ENCODE results near the gene SLC39A5. TPM values are rescaled to one million over a fixed set of nuclear protein-coding genes. Genes with fewer than 3 reads are reported as not detected.

The SLC39A5 gene
- total and polyA plus RNA-seq, 8 donors = 0.29 to 6.6 (median 3.9) TPM; not detected in 1

- intact Hi-C loops (cut with DNase I) = no loop called here
- H3K36me3 ChIP-seq = peaks cover 0 to 94% of the 10 kb centered on the region in 2 donors
- DNase-seq = peak in 1 of 4 donors; percentile 73
Measured at GRCh38 chr12:56242986-56243385, 13.1 kb downstream of the SLC39A5 start.

DNA sequence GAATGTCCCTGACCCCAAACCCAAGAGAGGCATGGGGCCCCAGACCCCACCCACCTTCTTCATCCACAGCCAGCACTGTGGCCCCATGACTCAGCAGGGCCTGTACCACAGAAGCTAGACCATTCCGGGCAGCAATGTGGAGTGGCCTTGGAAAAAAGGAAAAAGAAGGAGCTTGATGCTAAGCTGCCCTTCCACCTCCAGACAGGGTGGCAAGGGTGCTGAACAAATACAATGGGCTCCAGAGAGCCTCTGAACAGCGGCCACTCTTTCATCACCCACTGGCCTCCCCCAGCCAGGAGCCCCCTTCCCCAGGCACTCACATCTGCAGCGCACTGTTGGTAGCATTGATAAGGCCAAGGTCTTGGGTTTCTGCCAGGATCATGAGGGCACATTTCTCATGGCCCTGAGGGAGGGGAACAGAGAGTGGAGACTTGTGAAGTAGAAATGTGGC lies 13.9 kb downstream of the SLC39A5 start:
- no peaks in the 10 kb centered on the region for H3K4me1 ChIP-seq
- intact Hi-C loops (cut with DNase I) = no loop called here
- no peak overlapping the region for H3K4me3 ChIP-seq
- TF ChIP-seq, protein P1, sequence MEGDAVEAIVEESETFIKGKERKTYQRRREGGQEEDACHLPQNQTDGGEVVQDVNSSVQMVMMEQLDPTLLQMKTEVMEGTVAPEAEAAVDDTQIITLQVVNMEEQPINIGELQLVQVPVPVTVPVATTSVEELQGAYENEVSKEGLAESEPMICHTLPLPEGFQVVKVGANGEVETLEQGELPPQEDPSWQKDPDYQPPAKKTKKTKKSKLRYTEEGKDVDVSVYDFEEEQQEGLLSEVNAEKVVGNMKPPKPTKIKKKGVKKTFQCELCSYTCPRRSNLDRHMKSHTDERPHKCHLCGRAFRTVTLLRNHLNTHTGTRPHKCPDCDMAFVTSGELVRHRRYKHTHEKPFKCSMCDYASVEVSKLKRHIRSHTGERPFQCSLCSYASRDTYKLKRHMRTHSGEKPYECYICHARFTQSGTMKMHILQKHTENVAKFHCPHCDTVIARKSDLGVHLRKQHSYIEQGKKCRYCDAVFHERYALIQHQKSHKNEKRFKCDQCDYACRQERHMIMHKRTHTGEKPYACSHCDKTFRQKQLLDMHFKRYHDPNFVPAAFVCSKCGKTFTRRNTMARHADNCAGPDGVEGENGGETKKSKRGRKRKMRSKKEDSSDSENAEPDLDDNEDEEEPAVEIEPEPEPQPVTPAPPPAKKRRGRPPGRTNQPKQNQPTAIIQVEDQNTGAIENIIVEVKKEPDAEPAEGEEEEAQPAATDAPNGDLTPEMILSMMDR (IDR thresholded peaks at IDR 0.05) = no peak
- H3K36me3 ChIP-seq = peaks cover 3 to 100% of the 10 kb centered on the region in 2 donors
- H3K27ac ChIP-seq = no peak overlapping the region
- ATAC-seq (no peak), DNase-seq (peak in 1 of 4 donors; percentile 42)
- no peaks in the 10 kb centered on the region for H3K9me3 ChIP-seq
- no peaks in the 10 kb centered on the region for H3K27me3 ChIP-seq

More at GRCh38 chr12:56242986-56243385, 13.1 kb downstream of the SLC39A5 start:
- TF ChIP-seq, protein P1 (IDR thresholded peaks at IDR 0.05) = no peak
- ATAC-seq = no peak
- H3K4me1 ChIP-seq = no peaks in the 10 kb centered on the region
- H3K4me3 ChIP-seq = no peak overlapping the region
- H3K27me3 ChIP-seq = no peaks in the 10 kb centered on the region
- H3K27ac ChIP-seq = no peak overlapping the region
- H3K9me3 ChIP-seq = no peaks in the 10 kb centered on the region

DNA sequence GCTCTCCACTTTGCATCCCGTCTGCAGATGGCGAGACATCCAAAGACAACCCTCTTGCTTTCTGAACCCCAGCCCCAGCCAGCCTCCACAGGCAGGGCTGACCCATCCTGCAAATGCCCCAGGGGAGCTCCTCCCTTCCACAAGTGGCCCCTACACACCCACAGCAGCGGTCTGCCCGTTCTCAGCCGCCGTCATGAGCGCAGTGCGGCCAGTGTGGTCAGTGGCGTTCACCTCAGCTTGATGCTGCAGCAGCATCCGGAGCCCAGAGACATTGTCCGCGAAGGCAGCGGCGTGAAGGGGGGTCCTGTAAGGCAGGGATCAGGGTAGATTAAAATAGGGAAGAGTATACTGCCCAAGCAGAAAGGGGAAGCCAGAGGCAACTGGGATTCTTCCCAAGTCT lies 14.6 kb downstream of the SLC39A5 start:
- DNase-seq = peak in 1 of 4 donors; percentile 50
- no peaks in the 10 kb centered on the region for H3K27me3 ChIP-seq
- TF ChIP-seq, protein P1 (IDR thresholded peaks at IDR 0.05) = no peak

GRCh38 chr12:56247923-56248322 lies 18.1 kb downstream of the SLC39A5 start:
- DNase-seq (no peak), ATAC-seq (no peak)
- no peaks in the 10 kb centered on the region for H3K9me3 ChIP-seq
- H3K4me3 ChIP-seq = no peak overlapping the region
- intact Hi-C loops (cut with DNase I) = no loop called here
- peaks cover 11 to 100% of the 10 kb centered on the region in 2 donors for H3K36me3 ChIP-seq
- H3K27ac ChIP-seq = no peak overlapping the region
- H3K27me3 ChIP-seq = no peaks in the 10 kb centered on the region
- H3K4me1 ChIP-seq = no peaks in the 10 kb centered on the region
- TF ChIP-seq, protein P1 (IDR thresholded peaks at IDR 0.05) = no peak

More for the DNA sequence above, 14.6 kb downstream of the SLC39A5 start:
- H3K4me3 ChIP-seq = no peak overlapping the region
- H3K36me3 ChIP-seq = peaks cover 4 to 100% of the 10 kb centered on the region in 2 donors
- H3K9me3 ChIP-seq = no peaks in the 10 kb centered on the region
- ATAC-seq = no peak
- H3K4me1 ChIP-seq = no peaks in the 10 kb centered on the region
- no peak overlapping the region for H3K27ac ChIP-seq
- intact Hi-C loops (cut with DNase I) = no loop called here

DNA sequence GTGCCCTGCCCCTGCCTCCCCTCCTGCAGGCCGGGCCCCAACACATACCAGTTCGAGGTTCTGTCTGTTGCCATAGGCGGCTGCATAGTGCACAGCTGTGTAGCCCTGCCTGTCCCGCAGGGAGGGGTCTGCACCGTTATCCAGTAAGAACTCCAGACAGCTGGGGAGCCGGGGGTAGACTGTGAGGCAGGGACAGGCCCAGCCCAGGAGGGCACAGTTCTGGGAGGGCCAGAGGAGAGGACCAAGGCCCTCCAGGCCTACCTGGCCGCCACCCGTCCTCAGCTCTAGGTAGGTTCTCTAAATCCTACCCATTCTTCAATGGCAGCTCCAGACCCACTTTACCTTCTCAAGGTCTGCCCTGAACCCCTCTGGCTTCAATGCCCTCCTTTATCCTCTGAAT lies 18.9 kb downstream of the SLC39A5 start:
- Histone ChIP-seq H3K4me1 (no peaks in the 10 kb centered on the region), H3K27me3 (no peaks in the 10 kb centered on the region), H3K4me3 (no peak overlapping the region), H3K36me3 (peaks cover 11 to 100% of the 10 kb centered on the region in 2 donors), H3K27ac (no peak overlapping the region), H3K9me3 (no peaks in the 10 kb centered on the region)
- TF ChIP-seq, protein P1 (IDR thresholded peaks at IDR 0.05) = no peak
- intact Hi-C loops (cut with DNase I) = no loop called here
- DNase-seq (peak in 1 of 4 donors; percentile 53), ATAC-seq (no peak)

All from left lung (tissue), 10 donors.